B cell (primary cell): ENCODE measurements around the gene PI4KB. TPM values are rescaled to one million over a fixed set of nuclear protein-coding genes. Genes with fewer than 3 reads are reported as not detected.

ENCODE experiments used
- ATAC-seq: fragments of 200-7000 bp; cut with Tn5 transposase; one replicate; pipeline ENCODE4 v1.10.0; 2021; ENCODE audit warnings: low read depth, mild to moderate bottlenecking, moderate number of reproducible peaks, moderate library complexity
- CTCF ChIA-PET: fragments of 350-600 bp; sonication (Branson Sonifier 250); formaldehyde crosslinking; loops from one replicate; lab custom pipeline; 2021; ENCODE audit warnings: antibody characterized with exemption, inconsistent platforms; lab: Charles Lee
- POLR2A ChIA-PET: fragments of 350-600 bp; sonication (Branson Sonifier 250); formaldehyde crosslinking; loops from one replicate; lab custom pipeline; 2021; ENCODE audit warnings: antibody characterized with exemption; lab: Charles Lee
- DNase-seq: peaks from one replicate; pipeline ENCODE4 v3.0.0; 2013
- H2AFZ ChIP-seq: 2 replicates; pipeline ENCODE4 v1.6.1; 2012; ENCODE audit warnings: mild to moderate bottlenecking, low read depth, low read length; ENCODE audit not compliant: insufficient read depth, poor library complexity, severe bottlenecking
- H3K27ac ChIP-seq, 2 donors: 1 replicate in 1 of 2; 2 replicates in 1 of 2; pipeline ENCODE4 v1.5.1; 2012 to 2013; ENCODE audit warnings: low read length in 2 of 2, mild to moderate bottlenecking in 2 of 2, moderate library complexity in 1 of 2
- H3K27me3 ChIP-seq, 4 experiments: fragments of 200-600 bp in 1 of 4; sonication (generic) in 1 of 4; replicated peaks in 1 of 4; 1 replicate in 2 of 4; 2 replicates in 2 of 4; pipeline versions ENCODE4 v1.6.1 to v1.7.0; 2013 to 2016; ENCODE audit warnings: low read length in 3 of 4, mild to moderate bottlenecking in 2 of 4, mixed read lengths in 1 of 4, moderate library complexity in 1 of 4; ENCODE audit not compliant: insufficient read depth in 4 of 4, control insufficient read depth in 3 of 4; ENCODE audit errors: control extremely low read depth in 1 of 4
- H3K36me3 ChIP-seq, 2 experiments: replicated peaks in 1 of 2; 1 replicate in 1 of 2; 2 replicates in 1 of 2; pipeline versions ENCODE4 v1.6.1 to v1.7.1; 2013; ENCODE audit warnings: low read length in 1 of 2; ENCODE audit not compliant: insufficient read depth in 2 of 2, control insufficient read depth in 1 of 2; ENCODE audit errors: control extremely low read depth in 1 of 2, extremely low read depth in 1 of 2
- H3K4me1 ChIP-seq, 2 donors: fragments of 200-600 bp in 1 of 2; sonication (generic) in 1 of 2; 1 replicate in 1 of 2; 2 replicates in 1 of 2; pipeline versions ENCODE4 v1.5.1 to v1.6.1; 2013 to 2017; ENCODE audit warnings: low read length in 2 of 2; ENCODE audit not compliant: control insufficient read depth in 2 of 2, insufficient read depth in 2 of 2
- H3K4me2 ChIP-seq: replicated peaks from 2 replicates; pipeline ENCODE3; 2012; ENCODE audit warnings: mild to moderate bottlenecking, low read depth, low read length; ENCODE audit not compliant: poor library complexity, severe bottlenecking
- H3K4me3 ChIP-seq, 5 experiments: fragments of 200-600 bp in 1 of 5; sonication (generic) in 1 of 5; 1 replicate in 3 of 5; 2 replicates in 2 of 5; pipeline versions ENCODE4 v1.5.1 to v1.7.0; 2011 to 2016; ENCODE audit warnings: low read length in 4 of 5, mild to moderate bottlenecking in 4 of 5, low read depth in 2 of 5, control low read depth in 1 of 5, moderate library complexity in 1 of 5; ENCODE audit not compliant: insufficient read depth in 1 of 5; ENCODE audit errors: control extremely low read depth in 1 of 5, extremely low read depth in 1 of 5
- H3K79me2 ChIP-seq: fragments of 200-600 bp; sonication (generic); one replicate; pipeline ENCODE4 v1.6.0; 2016; ENCODE audit warnings: low read length; ENCODE audit not compliant: control insufficient read depth, insufficient read depth
- H3K9ac ChIP-seq: fragments of 200-600 bp; sonication (generic); 2 replicates; pipeline ENCODE4 v1.6.1; 2017; ENCODE audit warnings: mild to moderate bottlenecking, low read length, moderate library complexity
- H3K9me3 ChIP-seq, 3 donors: one replicate each; pipeline versions ENCODE4 v1.6.1 to v1.7.1; 2013; ENCODE audit warnings: low read length in 2 of 3; ENCODE audit not compliant: control insufficient read depth in 2 of 3, insufficient read depth in 1 of 3; ENCODE audit errors: control extremely low read depth in 1 of 3
- H4K20me1 ChIP-seq: 2 replicates; pipeline ENCODE4 v1.6.0; 2012; ENCODE audit warnings: mild to moderate bottlenecking, low read length; ENCODE audit not compliant: insufficient read depth, control insufficient read depth, poor library complexity, severe bottlenecking
- H3K27ac Mint-ChIP-seq: one replicate; pipeline ENCODE4 v1.8.0; 2021; ENCODE audit warnings: mixed read lengths
- H3K27me3 Mint-ChIP-seq: one replicate; pipeline ENCODE4 v1.8.0; 2021; ENCODE audit warnings: mixed read lengths
- H3K4me1 Mint-ChIP-seq: one replicate; pipeline ENCODE4 v1.8.0; 2021; ENCODE audit warnings: mixed read lengths
- H3K4me3 Mint-ChIP-seq: one replicate; pipeline ENCODE4 v1.8.0; 2021; ENCODE audit warnings: mixed read lengths
- H3K9me3 Mint-ChIP-seq: one replicate; pipeline ENCODE4 v1.8.0; 2022; ENCODE audit warnings: mixed read lengths; ENCODE audit not compliant: insufficient read depth
- CTCF ChIP-seq: fragments of 200-600 bp; IDR thresholded peaks from one replicate; pipeline ENCODE4 v1.8.0; 2022; ENCODE audit warnings: antibody characterized with exemption, mild to moderate bottlenecking
- EZH2 ChIP-seq: IDR thresholded peaks from 2 replicates; pipeline ENCODE4 v1.6.1; 2012; ENCODE audit warnings: borderline replicate concordance, low read depth, mild to moderate bottlenecking, moderate library complexity, low read length; ENCODE audit not compliant: insufficient read depth, poor library complexity, severe bottlenecking
- WGBS: methylation state at CpG from one replicate; pipeline ENCODE4 v1.1.5; 2013; ENCODE audit warnings: missing lambda C conversion rate; ENCODE audit not compliant: insufficient coverage; 5-methylcytosine and 5-hydroxymethylcytosine counted together
- intact Hi-C: fragments of 100-400 bp; cut with micrococcal nuclease; formaldehyde crosslinking; loops from one replicate; pipeline ENCODE4 v1.10.0; 2022
- polyA plus RNA-seq: library from polyadenylated mRNA; depleted of rRNA; stranded (reverse); fragments of >200 nt; gene quantifications from 2 replicates; pipeline ENCODE4 v1.2.3, GENCODE V29; 2012
- total RNA-seq, 2 donors: library from RNA; stranded (reverse); fragments of 120-200 nt in 1 of 2; gene quantifications; 1 replicate in 1 of 2; 2 replicates in 1 of 2; pipeline versions ENCODE4 v1.2.3 to v1.2.4, GENCODE V29; 2013 to 2022

The PI4KB gene
- total and polyA plus RNA-seq, 2 donors (not counting 1 experiment from before 2014, with no cell fraction given), result 110 to 138 TPM

- H2AFZ ChIP-seq, result peak overlapping the region; percentile 55
- peaks cover 0 to 10% (median 4%) of the 10 kb centered on the region in 3 donors for H3K9me3 ChIP-seq
- H3K4me3 ChIP-seq, result peak overlapping the region; percentile 81 to 95 (median 82)
- H4K20me1 ChIP-seq, result no peaks in the 10 kb centered on the region
- no peaks in the 10 kb centered on the region for H3K27me3 Mint-ChIP-seq
- peak overlapping the region; percentile 97 for H3K27ac Mint-ChIP-seq
- H3K4me2 ChIP-seq, result peak overlapping the region; percentile 81
- ATAC-seq (no peak), DNase-seq (peak; percentile 38)
- peaks cover 45% of the 10 kb centered on the region for H3K79me2 ChIP-seq
- H3K4me1 ChIP-seq, result peaks cover 34 to 44% of the 10 kb centered on the region in 2 donors
- peaks cover 3 to 44% of the 10 kb centered on the region in 2 experiments for H3K36me3 ChIP-seq
- no peaks in the 10 kb centered on the region for H3K9me3 Mint-ChIP-seq
- no peaks in the 10 kb centered on the region for H3K27me3 ChIP-seq
- ChIA-PET CTCF (interaction anchor here (1.2 kb wide), 2 partner anchors 10 to 45 kb away, joined by 3 to 4 read pairs; no protein-coding TSS in a partner anchor), POLR2A (interaction anchor here (0.6 to 1.8 kb wide), 5 partner anchors 17 to 65 kb away, joined by 4 to 11 read pairs (median 5); partner anchors contain the start of genes PI4KB, PSMB4 and ZNF687)
- H3K4me1 Mint-ChIP-seq, result peaks cover 51% of the 10 kb centered on the region
- intact Hi-C loops, result loop anchor here (2.0 to 10.0 kb wide), 4 partner anchors 147 to 266 kb away; partner anchors contain the start of genes LYSMD1, PIP5K1A, SCNM1 and SNX27
- TF ChIP-seq EZH2 (no peak), CTCF (no peak)
- peak overlapping the region; percentile 95 for H3K9ac ChIP-seq
- 52% methylated on average over 5 of the region's 7 CpGs for WGBS
- peak overlapping the region; percentile 98 to 99 for H3K27ac ChIP-seq
- H3K4me3 Mint-ChIP-seq, result peak overlapping the region; percentile 92
Measured at GRCh38 chr1:151346082-151346768, 19.0 kb upstream of the PI4KB start.
